Erythroblast (primary cell): ENCODE data around the gene TCTN2.

Source experiments
- GATA1 ChIP-seq: IDR thresholded peaks from 2 replicates; pipeline ENCODE4 v1.6.1; 2011; ENCODE audit warnings: low read depth, mild to moderate bottlenecking, control low read depth, low read length, moderate library complexity
- POLR2A ChIP-seq: IDR thresholded peaks from 2 replicates; pipeline ENCODE4 v1.6.1; 2011; ENCODE audit warnings: mild to moderate bottlenecking, low read length

GRCh38 chr12:123645878-123646277 lies 25.0 kb upstream of the TCTN2 start:
- no peak for TF ChIP-seq POLR2A
- no peak for TF ChIP-seq GATA1
